Measurements from ENCODE around the gene MSH5.

DNA sequence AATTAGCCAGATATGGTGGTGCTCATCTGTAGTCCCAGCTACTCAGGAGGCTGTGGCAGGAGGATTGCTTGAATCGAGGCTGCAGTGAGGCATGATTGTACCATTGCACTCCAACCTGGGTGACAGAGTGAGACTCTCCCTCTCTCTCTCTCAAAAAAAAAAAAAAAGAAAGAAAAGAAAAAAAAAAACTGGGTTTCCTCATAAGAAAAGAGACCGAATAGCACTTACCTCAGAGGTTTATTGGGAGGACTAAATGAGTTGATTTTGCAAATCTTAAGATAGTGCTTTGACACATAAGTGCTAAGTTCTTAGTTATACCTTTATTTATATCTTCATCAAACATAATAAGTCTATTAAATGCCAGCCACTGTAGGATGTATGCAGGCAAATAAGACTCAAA, 31.1 kb downstream of the MSH5 start:
- no peak for TF ChIP-seq CTCF (IDR thresholded peaks at IDR 0.05; ENCODE audit: low read length)
- no peak for TF ChIP-seq EZH2 (IDR thresholded peaks at IDR 0.05; ENCODE audit: borderline replicate concordance, low read length)

All from OCI-LY1 (cell line).